Stimulated activated CD8-positive, alpha-beta memory T cell treated with anti-CD3 and anti-CD28 coated beads, Interleukin-12 subunit alpha, Interleukin-12 subunit beta, amount 100 ng/mL, for 24 hours (primary cell): ENCODE measurements around the gene ACSM5.
"Not testable (repeated sequence)": the region's sequence is repeated elsewhere in the genome, so short reads cannot be mapped to it uniquely, and the experiment has no call there.

ENCODE experiments used
- DNase-seq: peaks from one replicate; pipeline ENCODE4 v3.0.0-alpha.2; 2020; ENCODE audit errors: extremely low read depth

Gene ACSM5

GRCh38 chr16:20451364-20451763 lies 42.0 kb downstream of the ACSM5 start, which contains the start of gene ACSM2A:
TSS of gene ACSM2A (plus strand) at chr16:20451521. CDS start at chr16:20460115, 8,594 bp downstream.
- DNase-seq, result not testable (repeated sequence)

- not testable (repeated sequence) for DNase-seq
These were observed 44.3 kb downstream of the ACSM5 start for GRCh38 chr16:20453633-20454032.

- DNase-seq, result not testable (repeated sequence)
These were observed 49.9 kb downstream of the ACSM5 start for GRCh38 chr16:20459227-20459626.

- not testable (repeated sequence) for DNase-seq
These were observed 51.0 kb downstream of the ACSM5 start for GRCh38 chr16:20460313-20460712.

- DNase-seq, result not testable (repeated sequence)
These were observed 59.6 kb downstream of the ACSM5 start for GRCh38 chr16:20468954-20469353.

GRCh38 chr16:20469930-20470329 lies 60.6 kb downstream of the ACSM5 start:
- not testable (repeated sequence) for DNase-seq

- not testable (repeated sequence) for DNase-seq
These were observed 61.4 kb downstream of the ACSM5 start for GRCh38 chr16:20470732-20471131.

GRCh38 chr16:20477188-20477744 lies 67.9 kb downstream of the ACSM5 start:
- not testable (repeated sequence) for DNase-seq

GRCh38 chr16:20483989-20484388 lies 74.7 kb downstream of the ACSM5 start:
- DNase-seq, result not testable (repeated sequence)

- no peak for DNase-seq
These were observed 75.4 kb downstream of the ACSM5 start for GRCh38 chr16:20484726-20485125.

- no peak for DNase-seq
These were observed 76.1 kb downstream of the ACSM5 start for GRCh38 chr16:20485408-20485807.
